ENCODE results near the gene GPR153.

GPR153 gene

GRCh38 chr1:6269296-6269695, 8.4 kb upstream of the GPR153 start:
- H3K4me3 ChIP-seq = no peak overlapping the region
- H3K36me3 ChIP-seq (ENCODE audit: insufficient read depth, low read length) = no peaks in the 10 kb centered on the region
- no peak for DNase-seq (ENCODE audit: low read depth, low spot score)
- peak overlapping the region; percentile 86; the same call in 1 of the 2 replicates for H3K27ac ChIP-seq
- TF ChIP-seq POLR2AphosphoS5 (IDR thresholded peaks at IDR 0.05; ENCODE audit: borderline replicate concordance, low read depth, low read length) = no peak
- no peak for TF ChIP-seq EZH2 (IDR thresholded peaks at IDR 0.05)
- TF ChIP-seq FOXP2 (optimal IDR thresholded peaks at IDR 0.05; ENCODE audit: control extremely low read depth, extremely low read length, insufficient read depth) = no peak
- peak overlapping the region; percentile 22 for H3K9ac ChIP-seq (ENCODE audit: insufficient read length)
- H3K9me3 ChIP-seq (ENCODE audit: low read depth, low read length) = no peaks in the 10 kb centered on the region

GRCh38 chr1:6268415-6268814, 7.5 kb upstream of the GPR153 start:
- Histone ChIP-seq H3K36me3 (ENCODE audit: insufficient read depth, low read length) (no peaks in the 10 kb centered on the region), H3K9me3 (ENCODE audit: low read depth, low read length) (no peaks in the 10 kb centered on the region), H3K27ac (no peak overlapping the region; the same call in 1 of the 2 replicates), H3K4me3 (no peak overlapping the region), H3K9ac (ENCODE audit: insufficient read length) (no peak overlapping the region)
- DNase-seq (ENCODE audit: low read depth, low spot score) = no peak
- no peak for TF ChIP-seq POLR2AphosphoS5 (IDR thresholded peaks at IDR 0.05; ENCODE audit: borderline replicate concordance, low read depth, low read length)
- no peak for TF ChIP-seq EZH2 (IDR thresholded peaks at IDR 0.05)
- TF ChIP-seq FOXP2 (optimal IDR thresholded peaks at IDR 0.05; ENCODE audit: control extremely low read depth, extremely low read length, insufficient read depth) = no peak

GRCh38 chr1:6267686-6268322, 6.9 kb upstream of the GPR153 start:
- no peak overlapping the region; the same call in 1 of the 2 replicates for H3K27ac ChIP-seq
- no peaks in the 10 kb centered on the region for H3K9me3 ChIP-seq (ENCODE audit: low read depth, low read length)
- no peak for TF ChIP-seq EZH2 (IDR thresholded peaks at IDR 0.05)
- no peak overlapping the region for H3K4me3 ChIP-seq
- no peak for DNase-seq (ENCODE audit: low read depth, low spot score)
- no peak overlapping the region for H3K9ac ChIP-seq (ENCODE audit: insufficient read length)
- no peaks in the 10 kb centered on the region for H3K36me3 ChIP-seq (ENCODE audit: insufficient read depth, low read length)

GRCh38 chr1:6266641-6267040, 5.7 kb upstream of the GPR153 start:
- Histone ChIP-seq H3K9me3 (ENCODE audit: low read depth, low read length) (no peaks in the 10 kb centered on the region), H3K4me3 (no peak overlapping the region), H3K9ac (ENCODE audit: insufficient read length) (no peak overlapping the region), H3K27ac (no peak overlapping the region), H3K36me3 (ENCODE audit: insufficient read depth, low read length) (no peaks in the 10 kb centered on the region)
- TF ChIP-seq FOXP2 (optimal IDR thresholded peaks at IDR 0.05; ENCODE audit: control extremely low read depth, extremely low read length, insufficient read depth) (no peak), EZH2 (IDR thresholded peaks at IDR 0.05) (no peak), POLR2AphosphoS5 (IDR thresholded peaks at IDR 0.05; ENCODE audit: borderline replicate concordance, low read depth, low read length) (no peak)
- DNase-seq (ENCODE audit: low read depth, low spot score) = no peak

- Histone ChIP-seq H3K27ac (no peak overlapping the region), H3K9me3 (ENCODE audit: low read depth, low read length) (no peaks in the 10 kb centered on the region), H3K36me3 (ENCODE audit: insufficient read depth, low read length) (no peaks in the 10 kb centered on the region), H3K4me3 (no peak overlapping the region), H3K9ac (ENCODE audit: insufficient read length) (no peak overlapping the region)
- TF ChIP-seq POLR2AphosphoS5 (IDR thresholded peaks at IDR 0.05; ENCODE audit: borderline replicate concordance, low read depth, low read length) (no peak), EZH2 (IDR thresholded peaks at IDR 0.05) (no peak), FOXP2 (optimal IDR thresholded peaks at IDR 0.05; ENCODE audit: control extremely low read depth, extremely low read length, insufficient read depth) (no peak)
- no peak for DNase-seq (ENCODE audit: low read depth, low spot score)
Observed at GRCh38 chr1:6265151-6265550, 4.3 kb upstream of the GPR153 start.

- TF ChIP-seq FOXP2 (optimal IDR thresholded peaks at IDR 0.05; ENCODE audit: control extremely low read depth, extremely low read length, insufficient read depth) = no peak
- Histone ChIP-seq H3K27ac (no peak overlapping the region), H3K36me3 (ENCODE audit: insufficient read depth, low read length) (no peaks in the 10 kb centered on the region), H3K4me3 (no peak overlapping the region), H3K9me3 (ENCODE audit: low read depth, low read length) (no peaks in the 10 kb centered on the region), H3K9ac (ENCODE audit: insufficient read length) (no peak overlapping the region)
- DNase-seq (ENCODE audit: low read depth, low spot score) = no peak
Observed at GRCh38 chr1:6263716-6264115, 2.8 kb upstream of the GPR153 start.

- DNase-seq (ENCODE audit: low read depth, low spot score) = no peak
- H3K9me3 ChIP-seq (ENCODE audit: low read depth, low read length) = no peaks in the 10 kb centered on the region
- H3K27ac ChIP-seq = peak overlapping the region; percentile 31; the same call in 1 of the 2 replicates
- TF ChIP-seq FOXP2 (optimal IDR thresholded peaks at IDR 0.05; ENCODE audit: control extremely low read depth, extremely low read length, insufficient read depth) (no peak), POLR2AphosphoS5 (IDR thresholded peaks at IDR 0.05; ENCODE audit: borderline replicate concordance, low read depth, low read length) (no peak), EZH2 (IDR thresholded peaks at IDR 0.05) (no peak)
- H3K4me3 ChIP-seq = no peak overlapping the region
- no peak overlapping the region for H3K9ac ChIP-seq (ENCODE audit: insufficient read length)
- H3K36me3 ChIP-seq (ENCODE audit: insufficient read depth, low read length) = no peaks in the 10 kb centered on the region
Observed at GRCh38 chr1:6262555-6263420, 1.9 kb upstream of the GPR153 start.

GRCh38 chr1:6261615-6261995, 707 bp upstream of the GPR153 start:
- TF ChIP-seq FOXP2 (optimal IDR thresholded peaks at IDR 0.05; ENCODE audit: control extremely low read depth, extremely low read length, insufficient read depth) (no peak), POLR2AphosphoS5 (IDR thresholded peaks at IDR 0.05; ENCODE audit: borderline replicate concordance, low read depth, low read length) (no peak), EZH2 (IDR thresholded peaks at IDR 0.05) (no peak)
- Histone ChIP-seq H3K27ac (no peak overlapping the region), H3K4me3 (peak overlapping the region; percentile 79), H3K36me3 (ENCODE audit: insufficient read depth, low read length) (no peaks in the 10 kb centered on the region), H3K9me3 (ENCODE audit: low read depth, low read length) (no peaks in the 10 kb centered on the region), H3K9ac (ENCODE audit: insufficient read length) (no peak overlapping the region)
- DNase-seq (ENCODE audit: low read depth, low spot score) = no peak
